Mesothelial cell of epicardium (in vitro differentiated cells): ENCODE measurements around the gene CFAP58. TPM values are rescaled to one million over a fixed set of nuclear protein-coding genes. Genes with fewer than 3 reads are reported as not detected.

Experiments
- DNase-seq, 2 experiments: peaks; one replicate each; pipeline ENCODE4 v3.0.0; 2021; ENCODE audit warnings: low spot score in 2 of 2; ENCODE audit not compliant: unreplicated experiment in 2 of 2
- H3K27ac Mint-ChIP-seq: 2 replicates; pipeline ENCODE4 v1.8.0; 2021; ENCODE audit warnings: mixed read lengths
- H3K27me3 Mint-ChIP-seq: 2 replicates; pipeline ENCODE4 v1.8.0; 2021; ENCODE audit warnings: low read depth, mixed read lengths
- H3K36me3 Mint-ChIP-seq: 2 replicates; pipeline ENCODE4 v1.8.0; 2021; ENCODE audit warnings: mixed read lengths
- H3K4me1 Mint-ChIP-seq: 2 replicates; pipeline ENCODE4 v1.8.0; 2021; ENCODE audit warnings: mixed read lengths
- H3K4me3 Mint-ChIP-seq: 2 replicates; pipeline ENCODE4 v1.8.0; 2021; ENCODE audit warnings: mild to moderate bottlenecking, moderate library complexity, mixed read lengths
- H3K9me3 Mint-ChIP-seq: 2 replicates; pipeline ENCODE4 v1.8.0; 2021; ENCODE audit warnings: mixed read lengths
- CTCF ChIP-seq: fragments of 200-600 bp; sonication (generic); IDR thresholded peaks from one replicate; pipeline ENCODE4 v1.5.0; 2021; ENCODE audit warnings: antibody characterized with exemption; ENCODE audit not compliant: unreplicated experiment
- total RNA-seq: library from RNA; stranded (reverse); gene quantifications from 3 replicates; pipeline ENCODE4 v1.2.1, GENCODE V29; 2021

Gene CFAP58
- total RNA-seq, 1 donor from 2014 or later, result 0.58 TPM

- no peak for DNase-seq
- TF ChIP-seq CTCF, result no peak
- H3K9me3 Mint-ChIP-seq, result no peaks in the 10 kb centered on the region
- peaks cover 28% of the 10 kb centered on the region for H3K4me1 Mint-ChIP-seq
- H3K27me3 Mint-ChIP-seq, result no peaks in the 10 kb centered on the region
- H3K36me3 Mint-ChIP-seq, result peaks cover 8% of the 10 kb centered on the region
- no peak overlapping the region for H3K27ac Mint-ChIP-seq
- H3K4me3 Mint-ChIP-seq, result no peak overlapping the region
Measured at GRCh38 chr10:104321226-104321625, 32.4 kb upstream of the CFAP58 start.

GRCh38 chr10:104321725-104322415 is 31.8 kb upstream of the CFAP58 start:
- Mint-ChIP-seq H3K27me3 (no peaks in the 10 kb centered on the region), H3K27ac (peak overlapping the region; percentile 41), H3K4me1 (peaks cover 33% of the 10 kb centered on the region), H3K36me3 (peaks cover 8% of the 10 kb centered on the region), H3K4me3 (no peak overlapping the region), H3K9me3 (no peaks in the 10 kb centered on the region)
- DNase-seq, result no peak
- TF ChIP-seq CTCF, result no peak

- H3K27me3 Mint-ChIP-seq, result no peaks in the 10 kb centered on the region
- H3K4me1 Mint-ChIP-seq, result peaks cover 33% of the 10 kb centered on the region
- H3K36me3 Mint-ChIP-seq, result peaks cover 8% of the 10 kb centered on the region
- DNase-seq, result no peak
- TF ChIP-seq CTCF, result no peak
- no peak overlapping the region for H3K4me3 Mint-ChIP-seq
- no peaks in the 10 kb centered on the region for H3K9me3 Mint-ChIP-seq
- H3K27ac Mint-ChIP-seq, result no peak overlapping the region
Measured at GRCh38 chr10:104322416-104322782, 31.2 kb upstream of the CFAP58 start.

DNA sequence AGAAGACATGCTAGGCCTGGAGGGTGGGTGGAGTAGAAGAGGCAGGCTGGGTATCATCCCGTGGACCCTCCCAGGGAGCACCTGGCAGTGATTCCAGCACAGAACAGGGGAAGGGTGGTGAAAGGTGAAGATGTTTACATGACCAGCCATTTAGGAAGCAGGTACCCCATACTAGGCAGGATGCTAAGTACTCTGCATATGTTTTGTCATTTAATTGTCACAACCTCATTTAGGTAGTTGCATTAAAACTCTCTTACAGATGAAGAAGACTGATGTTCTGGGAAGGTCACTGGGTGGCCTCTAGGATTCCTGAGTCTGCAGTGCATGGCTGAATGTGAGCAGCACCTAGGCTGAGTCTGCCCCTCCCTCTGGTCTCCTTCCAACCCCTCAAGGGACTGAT is 30.5 kb upstream of the CFAP58 start:
- TF ChIP-seq CTCF, result no peak
- no peaks in the 10 kb centered on the region for H3K9me3 Mint-ChIP-seq
- H3K27me3 Mint-ChIP-seq, result no peaks in the 10 kb centered on the region
- no peak overlapping the region for H3K4me3 Mint-ChIP-seq
- H3K4me1 Mint-ChIP-seq, result peaks cover 37% of the 10 kb centered on the region
- no peak for DNase-seq
- peaks cover 4% of the 10 kb centered on the region for H3K36me3 Mint-ChIP-seq
- H3K27ac Mint-ChIP-seq, result no peak overlapping the region

DNA sequence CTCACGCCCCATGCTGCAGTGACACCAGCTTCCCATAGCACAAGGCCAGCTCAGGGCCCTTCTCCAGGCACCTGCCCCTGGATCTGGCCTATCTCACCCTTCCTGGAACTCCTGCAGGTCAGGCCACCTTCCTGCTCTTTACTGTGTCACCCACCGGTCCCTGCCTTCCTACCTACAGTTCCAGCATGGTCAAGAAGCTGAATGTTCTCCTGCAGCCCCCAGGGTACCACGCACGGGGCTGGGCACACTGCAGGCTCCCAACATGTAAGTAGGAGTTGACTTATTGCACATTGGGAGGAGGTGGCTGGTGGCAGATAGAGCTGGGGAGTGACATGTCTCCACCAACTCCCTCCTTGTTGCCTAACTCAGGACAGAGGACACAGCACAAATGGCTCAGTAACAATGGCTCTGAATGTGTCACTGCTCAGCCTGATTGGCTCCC is 29.9 kb upstream of the CFAP58 start:
- no peak for TF ChIP-seq CTCF
- Mint-ChIP-seq H3K27me3 (no peaks in the 10 kb centered on the region), H3K36me3 (peaks cover 3% of the 10 kb centered on the region), H3K4me3 (no peak overlapping the region), H3K9me3 (no peaks in the 10 kb centered on the region), H3K27ac (no peak overlapping the region), H3K4me1 (peaks cover 44% of the 10 kb centered on the region)
- DNase-seq, result no peak

DNA sequence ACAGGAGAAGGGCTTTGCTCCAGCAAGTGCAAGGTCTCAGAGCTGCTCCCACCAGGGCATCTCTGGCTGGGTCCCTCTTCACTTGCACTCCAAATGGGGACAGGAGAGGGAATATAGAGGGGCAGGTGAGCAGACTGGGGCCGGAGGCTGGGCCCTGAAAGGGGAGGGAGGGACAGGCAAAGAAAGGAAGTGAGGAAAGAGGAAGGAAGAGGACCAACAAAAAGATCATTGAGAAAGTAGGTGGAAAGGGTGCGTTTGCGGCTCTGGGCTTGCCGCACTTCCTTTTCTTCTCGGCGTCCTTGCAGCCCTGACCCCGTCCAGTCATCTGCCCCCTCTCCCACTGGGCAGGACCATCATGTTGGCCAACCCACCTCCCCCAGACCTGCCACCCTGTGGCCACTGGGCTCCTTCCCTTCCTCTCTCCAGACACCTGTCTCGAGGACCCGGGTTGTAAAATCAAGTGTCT is 29.4 kb upstream of the CFAP58 start:
- no peaks in the 10 kb centered on the region for H3K27me3 Mint-ChIP-seq
- no peak for DNase-seq
- peaks cover 3% of the 10 kb centered on the region for H3K36me3 Mint-ChIP-seq
- no peaks in the 10 kb centered on the region for H3K9me3 Mint-ChIP-seq
- no peak for TF ChIP-seq CTCF
- H3K27ac Mint-ChIP-seq, result no peak overlapping the region
- peaks cover 49% of the 10 kb centered on the region for H3K4me1 Mint-ChIP-seq
- no peak overlapping the region for H3K4me3 Mint-ChIP-seq
